Activated CD4-positive, alpha-beta T cell treated with anti-CD3 and anti-CD28 coated beads, Interleukin-10, Interleukin-2, amounts not matched to agents 100 ng/mL and 50 ng/mL, durations not matched to agents 16 hours and 8 hours (primary cell): ENCODE measurements around the gene EFEMP1.
"Not testable (repeated sequence)": the region's sequence is repeated elsewhere in the genome, so short reads cannot be mapped to it uniquely, and the experiment has no call there.

Experiments used
- DNase-seq: peaks from one replicate; pipeline ENCODE4 v3.0.0-alpha.2; 2020

EFEMP1 gene

GRCh38 chr2:55864351-55865084, 59.1 kb downstream of the EFEMP1 start:
- DNase-seq, result no peak

- no peak for DNase-seq
Observed at GRCh38 chr2:55862673-55863390, 60.8 kb downstream of the EFEMP1 start.

- DNase-seq, result no peak
Observed at GRCh38 chr2:55862246-55862645, 61.3 kb downstream of the EFEMP1 start.

GRCh38 chr2:55861733-55862132, 61.8 kb downstream of the EFEMP1 start:
- DNase-seq, result no peak

GRCh38 chr2:55860832-55861231, 62.8 kb downstream of the EFEMP1 start:
- DNase-seq, result no peak

GRCh38 chr2:55859875-55860274, 63.7 kb downstream of the EFEMP1 start:
- DNase-seq, result no peak

GRCh38 chr2:55857766-55858165, 65.8 kb downstream of the EFEMP1 start:
- no peak for DNase-seq

GRCh38 chr2:55856936-55857335, 66.6 kb downstream of the EFEMP1 start:
- no peak for DNase-seq

GRCh38 chr2:55848096-55848495, 75.5 kb downstream of the EFEMP1 start:
- DNase-seq, result no peak

- no peak for DNase-seq
Observed at GRCh38 chr2:55846426-55846825, 77.2 kb downstream of the EFEMP1 start.

GRCh38 chr2:55844986-55845385, 78.6 kb downstream of the EFEMP1 start:
- DNase-seq, result no peak

GRCh38 chr2:55843994-55844345, 79.6 kb downstream of the EFEMP1 start:
- no peak for DNase-seq

- no peak for DNase-seq
Observed at GRCh38 chr2:55843096-55843993, 80.2 kb downstream of the EFEMP1 start.

GRCh38 chr2:55842046-55842445, 81.5 kb downstream of the EFEMP1 start:
- no peak for DNase-seq

- DNase-seq, result no peak
Observed at GRCh38 chr2:55840460-55840859, 83.1 kb downstream of the EFEMP1 start.

- DNase-seq, result no peak
Observed at GRCh38 chr2:55839182-55839819, 84.3 kb downstream of the EFEMP1 start.

GRCh38 chr2:55838653-55839052, 84.9 kb downstream of the EFEMP1 start:
- DNase-seq, result no peak

- not testable (repeated sequence) for DNase-seq
Observed at GRCh38 chr2:55838117-55838516, 85.5 kb downstream of the EFEMP1 start.

- no peak for DNase-seq
Observed at GRCh38 chr2:55837073-55837472, 86.5 kb downstream of the EFEMP1 start.

GRCh38 chr2:55831671-55832410, 91.7 kb downstream of the EFEMP1 start:
- not testable (repeated sequence) for DNase-seq

- no peak for DNase-seq
Observed at GRCh38 chr2:55827855-55828254, 95.7 kb downstream of the EFEMP1 start.

- not testable (repeated sequence) for DNase-seq
Observed at GRCh38 chr2:55827428-55827827, 96.2 kb downstream of the EFEMP1 start.
